GM18505 (cell line): ENCODE measurements around the gene RTP2.

ENCODE experiments used
- ATAC-seq: cut with Tn5 transposase; IDR thresholded peaks from one replicate; pipeline ENCODE4 v1.9.1; 2021; ENCODE audit not compliant: unreplicated experiment
- POLR2A ChIP-seq: IDR thresholded peaks from 4 replicates; pipeline ENCODE4 v1.6.1; 2011; ENCODE audit warnings: borderline replicate concordance; ENCODE audit not compliant: insufficient read depth, insufficient read length; ENCODE audit errors: extremely low read depth

Gene RTP2

GRCh38 chr3:187713504-187713903 is 11.1 kb upstream of the RTP2 start:
- ATAC-seq: no peak

GRCh38 chr3:187709155-187709554 is 6.8 kb upstream of the RTP2 start:
- no peak for ATAC-seq
- no peak for TF ChIP-seq POLR2A

More at GRCh38 chr3:187713504-187713903, 11.1 kb upstream of the RTP2 start:
- TF ChIP-seq POLR2A: no peak

GRCh38 chr3:187708696-187709095 is 6.3 kb upstream of the RTP2 start:
- no peak for TF ChIP-seq POLR2A
- ATAC-seq: no peak

- no peak for TF ChIP-seq POLR2A
- no peak for ATAC-seq
These were observed 4.6 kb upstream of the RTP2 start for GRCh38 chr3:187706971-187707370.

GRCh38 chr3:187705164-187705563 is 2.8 kb upstream of the RTP2 start:
- ATAC-seq: no peak
- TF ChIP-seq POLR2A: no peak

- no peak for TF ChIP-seq POLR2A
- no peak for ATAC-seq
These were observed 2.1 kb downstream of the RTP2 start for GRCh38 chr3:187700249-187700648.

GRCh38 chr3:187698499-187699399 is 3.6 kb downstream of the RTP2 start:
- TF ChIP-seq POLR2A: no peak
- no peak for ATAC-seq

- no peak for ATAC-seq
- TF ChIP-seq POLR2A: no peak
These were observed 6.3 kb downstream of the RTP2 start for GRCh38 chr3:187696021-187696420.

- no peak for ATAC-seq
- TF ChIP-seq POLR2A: no peak
These were observed 6.9 kb downstream of the RTP2 start for GRCh38 chr3:187695449-187695848.

GRCh38 chr3:187694801-187695200 is 7.6 kb downstream of the RTP2 start:
- no peak for ATAC-seq
- no peak for TF ChIP-seq POLR2A

GRCh38 chr3:187693431-187693830 is 8.9 kb downstream of the RTP2 start:
- no peak for TF ChIP-seq POLR2A
- no peak for ATAC-seq

- no peak for ATAC-seq
These were observed 12.4 kb downstream of the RTP2 start for GRCh38 chr3:187689984-187690383.

GRCh38 chr3:187686621-187687273 is 15.6 kb downstream of the RTP2 start:
- TF ChIP-seq POLR2A: no peak
- no peak for ATAC-seq

More at GRCh38 chr3:187689984-187690383, 12.4 kb downstream of the RTP2 start:
- no peak for TF ChIP-seq POLR2A

- ATAC-seq: no peak
These were observed 16.4 kb downstream of the RTP2 start for GRCh38 chr3:187685948-187686347.

More at GRCh38 chr3:187685948-187686347, 16.4 kb downstream of the RTP2 start:
- TF ChIP-seq POLR2A: no peak
